HG03354 (cell line): ENCODE results near the gene KDM4E.
"Not testable (repeated sequence)": the region's sequence is repeated elsewhere in the genome, so short reads cannot be mapped to it uniquely, and the experiment has no call there.

ENCODE experiments used
- ATAC-seq: cut with Tn5 transposase; IDR thresholded peaks from one replicate; pipeline ENCODE4 v1.9.1; 2021; ENCODE audit warnings: mild to moderate bottlenecking; ENCODE audit not compliant: unreplicated experiment, poor library complexity, severe bottlenecking

KDM4E gene

DNA sequence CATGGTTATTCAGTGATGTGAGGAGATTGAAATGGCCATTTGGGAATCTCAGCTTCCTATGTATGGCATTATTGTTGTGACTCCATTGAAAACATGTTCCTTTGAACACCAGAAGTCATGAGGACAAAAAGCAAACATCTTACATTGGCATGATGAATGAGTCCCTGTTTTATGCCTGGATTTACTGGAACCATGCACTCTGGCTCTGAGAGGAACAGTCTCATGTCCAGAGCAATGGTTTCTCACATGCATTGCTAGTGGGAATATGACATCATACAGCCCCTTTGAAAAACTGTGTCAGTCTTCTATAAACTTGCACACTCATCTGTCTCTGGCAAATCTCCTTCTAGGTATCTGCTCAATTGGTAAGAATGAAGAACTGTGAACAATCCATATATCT, 20.8 kb downstream of the KDM4E start:
- no peak for ATAC-seq

DNA sequence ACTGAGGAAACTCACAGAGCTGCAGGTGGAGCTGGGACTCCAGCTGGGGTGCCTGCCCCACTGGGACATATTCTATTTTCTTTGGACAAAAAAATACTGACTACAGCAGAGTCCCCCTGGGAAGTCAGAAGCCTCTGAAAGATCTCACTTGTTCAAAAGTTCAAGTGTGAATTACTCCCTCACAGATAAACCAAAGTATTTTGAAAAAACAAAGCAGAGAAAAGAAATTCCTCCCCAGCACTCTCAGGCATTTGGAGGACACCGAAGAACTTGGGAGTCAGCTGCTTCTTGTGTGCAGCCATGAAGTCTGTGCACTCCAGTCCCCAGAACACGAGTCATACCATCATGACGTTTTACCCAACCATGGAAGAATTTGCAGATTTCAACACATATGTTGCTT, 24.1 kb downstream of the KDM4E start, which contains the start of gene KDM4F:
Gene KDM4F, plus strand, starts transcription at position 301 of the 400 bp plus-strand sequence.
- ATAC-seq, result not testable (repeated sequence)

DNA sequence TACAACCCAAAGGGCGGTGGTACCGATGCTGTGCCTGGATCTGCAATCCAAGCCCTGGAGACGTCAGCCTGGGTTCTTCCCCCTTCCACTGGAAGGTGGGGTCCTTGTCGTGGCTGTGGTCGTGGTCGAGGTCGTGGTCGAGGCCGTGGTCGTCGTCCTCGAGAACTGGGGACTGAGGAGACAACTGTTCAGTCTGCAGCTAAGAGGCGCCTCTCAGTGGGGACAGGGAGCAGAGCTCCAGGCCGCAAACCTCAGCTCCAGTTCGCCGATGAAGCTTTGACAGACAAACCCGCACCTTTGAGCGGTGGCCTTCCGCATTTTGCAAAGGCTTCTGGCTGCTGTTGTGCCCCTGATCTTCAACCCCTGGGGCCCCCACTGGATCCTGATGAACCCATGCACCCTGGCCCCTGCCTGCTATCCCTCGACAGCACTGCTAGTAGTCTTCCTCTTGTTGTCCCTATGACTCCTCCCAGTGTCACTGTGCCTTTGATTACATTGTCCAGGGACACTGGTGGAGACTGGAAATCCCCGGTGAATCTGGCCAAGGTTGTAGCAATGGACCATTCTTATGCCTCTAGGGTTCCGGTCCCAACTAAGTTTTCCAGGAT, 25.6 kb downstream of the KDM4E start:
- no peak for ATAC-seq

DNA sequence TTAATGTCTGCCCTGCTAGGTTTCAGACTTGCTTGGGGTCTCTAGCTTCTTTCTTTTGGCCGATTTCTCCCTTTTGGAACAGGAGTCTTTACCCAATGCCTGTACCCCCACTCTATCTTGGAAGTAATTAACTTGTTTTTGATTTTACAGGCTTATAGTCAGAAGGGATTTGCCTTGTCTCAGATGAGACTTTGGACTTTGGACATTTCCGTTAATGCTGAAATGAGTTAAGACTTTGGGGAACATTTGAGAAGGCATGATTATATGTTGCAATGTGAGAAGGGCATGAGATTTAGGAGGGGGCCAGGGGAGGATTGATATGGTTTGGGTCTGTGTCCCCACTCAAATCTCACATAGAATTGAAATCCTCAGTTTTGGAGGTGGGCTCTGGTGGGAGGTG, 29.3 kb downstream of the KDM4E start:
- ATAC-seq, result no peak

DNA sequence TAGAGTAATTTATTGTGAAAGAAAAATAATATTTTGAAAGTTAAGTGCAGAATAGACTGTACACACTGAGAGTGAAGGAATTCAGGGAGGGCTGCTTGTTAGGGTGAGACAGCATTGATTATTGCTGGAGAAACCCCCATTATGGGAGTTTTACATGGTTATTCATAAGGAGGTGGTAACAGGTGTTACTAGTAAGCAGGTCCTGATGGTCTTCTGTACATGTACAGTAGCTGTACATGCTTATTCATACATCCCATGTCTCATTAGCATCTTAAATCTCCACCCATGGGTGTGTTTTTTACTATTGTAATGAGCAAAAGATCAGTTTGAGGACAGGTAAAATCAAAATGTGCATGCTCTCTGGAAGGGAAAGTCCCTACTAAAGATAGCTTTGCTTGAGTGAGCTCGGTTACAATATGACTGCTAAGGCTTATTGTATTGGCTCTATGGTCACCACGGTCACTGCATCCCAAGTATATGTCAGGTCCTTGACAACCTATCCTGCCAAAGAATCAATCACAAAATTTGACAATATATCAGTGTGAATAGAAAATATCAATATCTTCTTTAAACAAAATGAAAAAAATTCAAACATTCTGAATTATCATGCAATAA, 30.3 kb downstream of the KDM4E start:
- ATAC-seq, result peak; percentile 96

DNA sequence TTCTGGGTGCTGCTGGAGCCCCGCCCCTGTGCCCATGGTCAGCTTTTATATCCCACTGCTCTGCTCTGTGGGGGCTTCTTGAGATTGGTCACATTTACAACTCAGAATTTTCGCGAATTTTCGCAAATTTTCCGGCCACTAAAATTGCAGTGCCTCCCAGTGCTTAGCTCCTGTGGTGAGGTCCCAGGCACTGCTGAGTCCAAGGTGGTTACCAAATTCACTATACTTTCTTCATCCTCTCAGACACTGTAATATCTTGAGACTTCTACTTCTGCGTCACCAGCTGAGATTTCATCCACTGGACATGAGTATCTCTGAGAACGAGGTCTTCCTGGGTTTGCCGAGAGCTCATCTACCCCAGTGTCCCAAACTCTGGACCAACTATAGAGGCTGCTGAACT, 32.9 kb downstream of the KDM4E start:
- ATAC-seq, result no peak

DNA sequence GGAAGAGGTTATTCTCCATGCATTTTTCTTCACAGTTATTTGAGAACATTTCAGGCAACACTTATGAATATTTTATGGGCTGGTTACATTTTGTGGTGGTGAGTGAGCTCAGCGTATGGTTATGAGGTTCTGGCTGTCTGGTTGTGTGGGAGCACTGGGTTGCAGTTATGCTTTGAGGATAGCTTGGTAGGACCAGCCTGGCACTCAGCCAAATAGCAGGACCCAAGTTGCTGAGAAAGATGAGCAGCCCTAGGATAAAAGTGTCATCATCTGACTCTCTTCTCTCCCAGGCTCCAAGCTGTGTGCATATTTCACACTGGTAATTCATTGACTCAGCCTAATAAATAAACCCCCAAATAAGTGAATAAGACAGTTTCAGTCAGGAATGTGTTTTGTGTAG, 33.6 kb downstream of the KDM4E start:
- ATAC-seq, result no peak

DNA sequence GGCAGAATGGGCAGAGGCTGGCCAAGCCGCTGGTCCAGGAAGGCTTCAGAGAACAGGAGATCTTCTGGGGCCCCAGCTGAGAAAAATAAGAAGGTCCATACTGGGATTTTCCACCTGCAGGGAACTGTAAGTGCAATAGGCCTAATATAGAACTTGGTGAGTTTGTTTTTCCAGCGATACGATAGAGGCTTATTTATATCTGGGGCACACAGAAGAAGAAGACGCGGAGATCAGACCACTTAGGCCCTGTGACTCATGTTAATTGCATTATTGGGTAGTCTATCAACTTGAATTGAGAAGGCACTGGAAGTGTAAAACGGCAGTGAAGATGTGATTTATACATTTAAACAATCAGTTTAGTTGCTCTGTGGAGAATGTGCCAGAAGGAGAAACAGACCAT, 34.0 kb downstream of the KDM4E start:
- ATAC-seq, result no peak

DNA sequence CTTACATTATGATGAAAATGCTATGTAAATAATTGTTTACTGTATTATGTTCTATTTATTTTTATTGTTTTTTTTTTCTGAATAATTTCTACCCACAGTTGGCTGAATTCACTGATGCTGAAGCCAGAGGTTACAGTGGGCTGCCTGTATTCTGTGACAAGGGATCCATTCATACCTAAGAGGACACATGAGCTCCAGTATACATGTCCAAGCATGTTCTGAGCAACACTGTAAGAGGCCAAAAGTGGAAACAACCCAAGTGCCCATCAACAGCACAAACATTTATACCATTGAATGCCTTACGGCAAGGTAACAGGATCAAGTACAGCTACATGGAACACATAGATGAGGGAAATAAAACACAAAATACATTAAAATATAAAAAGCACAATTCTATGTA, 40.3 kb downstream of the KDM4E start:
- ATAC-seq, result no peak

DNA sequence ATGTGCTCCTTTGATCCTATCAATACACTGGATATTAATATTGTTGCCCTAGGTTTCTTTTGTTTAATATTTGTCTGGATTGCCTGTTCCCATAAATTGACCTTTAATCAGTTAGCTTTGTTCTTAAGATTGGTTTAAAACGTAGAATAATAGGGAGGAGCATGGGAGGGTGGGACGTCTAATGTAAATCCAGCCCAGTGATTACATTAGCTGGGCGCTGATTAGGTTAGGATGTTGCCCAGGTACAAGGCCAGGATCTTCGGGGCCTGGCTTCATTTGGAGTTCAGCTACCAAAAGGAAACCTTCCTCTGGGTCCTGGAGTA, 41.6 kb downstream of the KDM4E start, which contains the start of gene SRSF8:
Gene SRSF8, plus strand, starts transcription at position 204 of the 323 bp plus-strand sequence. CDS start 308 bp downstream, outside the sequence.
- ATAC-seq, result peak; percentile 45

DNA sequence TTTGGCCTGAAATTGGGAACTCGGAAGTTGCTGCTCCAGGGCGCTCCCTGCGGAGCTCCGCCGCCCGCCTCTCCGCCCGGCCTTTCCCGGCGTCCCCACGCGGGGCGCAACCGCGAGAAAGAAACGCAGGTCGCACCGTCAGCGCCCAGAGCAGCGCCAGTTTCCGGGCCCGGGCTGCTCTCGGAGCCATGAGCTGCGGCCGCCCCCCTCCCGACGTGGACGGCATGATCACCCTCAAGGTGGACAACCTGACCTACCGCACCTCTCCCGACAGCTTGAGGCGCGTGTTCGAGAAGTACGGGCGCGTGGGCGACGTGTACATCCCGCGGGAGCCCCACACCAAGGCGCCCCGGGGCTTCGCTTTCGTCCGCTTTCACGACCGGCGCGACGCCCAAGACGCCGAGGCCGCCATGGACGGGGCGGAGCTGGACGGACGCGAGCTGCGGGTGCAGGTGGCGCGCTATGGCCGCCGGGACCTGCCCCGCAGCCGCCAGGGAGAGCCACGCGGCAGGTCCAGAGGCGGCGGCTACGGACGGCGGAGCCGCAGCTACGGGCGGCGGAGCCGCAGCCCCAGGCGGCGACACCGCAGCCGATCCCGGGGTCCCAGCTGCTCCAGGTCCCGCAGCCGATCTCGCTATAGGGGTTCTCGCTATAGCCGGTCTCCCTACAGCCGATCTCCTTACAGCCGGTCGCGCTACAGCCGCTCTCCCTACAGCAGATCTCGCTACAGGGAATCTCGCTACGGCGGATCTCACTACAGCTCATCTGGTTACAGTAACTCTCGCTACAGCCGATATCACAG, 42.2 kb downstream of the KDM4E start:
- peak; percentile 71 for ATAC-seq

DNA sequence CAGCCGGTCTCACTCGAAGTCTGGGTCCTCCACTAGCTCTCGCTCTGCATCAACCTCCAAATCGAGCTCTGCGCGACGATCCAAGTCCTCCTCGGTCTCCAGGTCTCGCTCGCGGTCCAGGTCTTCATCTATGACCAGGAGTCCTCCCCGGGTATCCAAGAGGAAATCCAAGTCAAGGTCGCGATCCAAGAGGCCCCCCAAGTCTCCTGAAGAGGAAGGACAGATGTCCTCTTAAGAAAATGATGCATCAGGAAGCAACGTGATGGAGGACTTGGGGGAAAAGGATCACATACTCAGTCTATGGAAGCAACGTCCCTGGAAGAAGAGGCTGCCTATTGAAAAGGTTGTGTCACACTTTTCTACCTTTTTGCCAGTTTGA, 42.8 kb downstream of the KDM4E start:
- no peak for ATAC-seq

DNA sequence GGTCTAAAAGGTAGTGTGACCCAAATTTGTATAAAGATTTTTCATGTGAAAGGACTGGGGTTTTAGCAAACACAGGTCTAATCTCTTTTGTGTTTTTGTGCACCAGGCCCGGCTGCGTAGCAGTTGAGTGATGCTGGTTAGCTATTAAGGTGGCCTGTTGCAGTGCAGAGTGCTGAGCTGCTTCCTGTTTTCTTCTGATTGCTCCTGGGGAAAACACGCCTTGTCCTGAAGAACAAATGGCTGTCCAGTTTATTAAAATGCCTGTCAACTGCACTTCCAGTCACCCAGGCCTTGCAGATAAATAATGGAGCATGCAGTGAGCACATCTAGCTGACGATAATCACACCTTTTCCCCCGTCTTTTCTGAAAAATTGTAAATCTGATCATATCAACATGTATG, 43.5 kb downstream of the KDM4E start:
- peak; percentile 70 for ATAC-seq

DNA sequence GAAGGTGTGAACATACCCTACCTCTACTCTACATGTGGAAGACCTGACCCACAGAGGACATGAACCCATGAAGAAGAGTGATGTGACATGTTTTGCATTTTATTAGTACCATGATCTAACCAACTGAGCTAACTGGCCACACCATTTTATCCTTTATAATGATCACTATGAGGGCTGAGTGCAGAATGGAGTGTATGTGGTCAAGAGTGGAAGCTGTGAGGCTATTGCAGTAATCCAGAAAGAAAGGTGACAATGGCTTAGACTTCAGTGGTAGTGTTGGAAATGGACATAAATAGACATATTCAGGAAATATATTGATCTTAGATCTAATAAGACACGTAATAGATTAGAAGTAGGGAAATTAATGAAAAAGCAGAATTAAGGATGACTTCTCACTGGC, 45.4 kb downstream of the KDM4E start:
- no peak for ATAC-seq

DNA sequence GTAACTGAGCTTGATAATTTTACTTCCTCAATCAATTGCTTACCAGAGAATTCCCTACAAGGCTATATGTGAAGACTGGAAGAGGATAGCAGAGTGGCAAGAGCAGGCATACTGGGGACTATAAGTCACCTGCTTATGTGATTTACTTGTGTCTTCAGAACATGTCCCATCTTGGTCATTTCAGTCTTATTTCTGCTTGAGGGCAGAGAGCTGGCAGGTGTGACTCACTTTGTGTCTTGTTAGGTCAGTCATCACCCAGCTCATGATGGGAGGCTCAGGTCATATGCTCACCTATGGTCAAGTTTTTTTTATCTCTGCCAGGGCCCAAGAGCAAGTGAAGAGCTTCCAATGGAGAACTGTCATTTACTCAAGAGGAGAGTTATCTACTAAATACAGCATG, 47.9 kb downstream of the KDM4E start:
- ATAC-seq, result no peak

DNA sequence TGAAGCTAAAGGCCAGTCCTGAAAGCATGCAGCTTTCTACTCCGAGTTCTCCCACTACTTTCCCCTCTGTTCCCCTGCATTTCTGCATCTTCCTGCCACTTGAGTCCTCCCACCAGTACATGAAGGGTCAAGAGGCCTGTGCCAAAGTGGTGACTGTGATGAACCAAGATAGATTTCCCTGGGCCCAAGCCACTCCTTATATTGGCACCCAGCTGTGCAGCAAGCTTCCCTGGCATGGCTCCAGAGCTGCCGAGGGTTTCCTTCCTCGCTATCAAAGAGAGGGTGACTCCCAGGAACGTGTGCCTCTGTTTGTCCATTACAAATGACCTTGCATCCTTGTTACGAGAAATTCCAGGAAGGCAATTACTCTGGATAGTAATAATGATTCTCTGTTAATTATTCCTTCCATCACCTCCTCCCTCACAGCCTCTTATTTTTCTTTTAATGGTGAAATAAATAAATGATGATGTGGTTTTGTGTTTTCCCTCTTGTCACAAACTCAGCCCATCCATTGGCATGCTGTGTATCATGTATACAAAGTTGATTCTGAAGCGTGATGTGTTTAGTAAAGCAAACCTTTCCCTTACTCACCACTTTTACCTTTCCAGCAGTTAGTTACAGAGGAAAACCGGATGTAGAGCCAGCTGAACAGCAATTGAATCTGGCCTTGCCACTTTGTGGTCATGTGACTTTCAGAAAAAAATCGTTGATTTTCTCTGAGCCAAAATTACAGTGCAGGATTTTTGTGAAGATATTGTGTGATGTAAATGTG, 49.9 kb downstream of the KDM4E start:
- ATAC-seq, result no peak

DNA sequence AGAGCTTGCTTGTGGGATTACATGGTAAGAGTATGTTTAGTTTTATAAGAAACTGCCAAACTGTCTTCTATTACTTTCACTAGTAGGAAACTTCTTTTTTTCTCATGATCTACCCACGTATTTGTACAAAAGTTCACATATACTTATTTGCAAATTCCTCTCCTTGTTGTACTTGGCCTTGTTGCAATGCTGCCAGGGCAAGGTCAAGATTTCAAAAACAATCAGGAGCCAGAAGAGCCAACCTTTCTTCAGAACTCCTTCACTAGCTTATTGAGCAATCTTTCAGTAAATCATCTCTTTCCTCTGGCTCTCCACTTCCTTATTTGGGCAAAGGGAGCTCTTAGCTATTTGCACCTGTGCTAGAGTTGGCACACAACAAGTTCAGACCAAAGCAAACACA, 51.4 kb downstream of the KDM4E start:
- peak; percentile 86 for ATAC-seq

DNA sequence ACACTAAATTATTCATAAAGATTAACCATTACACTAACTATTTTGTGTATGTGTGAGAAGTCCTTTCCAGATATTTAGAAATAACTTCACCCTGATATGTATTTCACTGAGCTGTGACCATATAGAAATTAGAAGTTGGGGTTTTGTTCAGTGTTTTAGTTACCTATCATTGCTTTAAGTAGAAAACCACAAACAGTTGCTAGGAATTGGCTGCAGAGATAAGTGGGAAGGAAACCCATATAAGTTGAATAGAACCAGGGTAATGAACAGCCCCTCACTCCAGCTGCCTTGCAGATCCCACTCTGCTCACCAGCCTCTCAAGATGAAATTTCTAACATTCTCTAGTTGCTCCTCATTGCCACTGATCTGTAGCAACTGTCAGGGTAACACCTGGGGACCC, 51.9 kb downstream of the KDM4E start:
- peak; percentile 10 for ATAC-seq
